ENCODE measurements around the gene MAN1A2. TPM values are rescaled to one million over a fixed set of nuclear protein-coding genes. Genes with fewer than 3 reads are reported as not detected.

MAN1A2 gene
- total and polyA plus RNA-seq, 11 donors: 5.1 to 36.5 (median 19.9) TPM

DNA sequence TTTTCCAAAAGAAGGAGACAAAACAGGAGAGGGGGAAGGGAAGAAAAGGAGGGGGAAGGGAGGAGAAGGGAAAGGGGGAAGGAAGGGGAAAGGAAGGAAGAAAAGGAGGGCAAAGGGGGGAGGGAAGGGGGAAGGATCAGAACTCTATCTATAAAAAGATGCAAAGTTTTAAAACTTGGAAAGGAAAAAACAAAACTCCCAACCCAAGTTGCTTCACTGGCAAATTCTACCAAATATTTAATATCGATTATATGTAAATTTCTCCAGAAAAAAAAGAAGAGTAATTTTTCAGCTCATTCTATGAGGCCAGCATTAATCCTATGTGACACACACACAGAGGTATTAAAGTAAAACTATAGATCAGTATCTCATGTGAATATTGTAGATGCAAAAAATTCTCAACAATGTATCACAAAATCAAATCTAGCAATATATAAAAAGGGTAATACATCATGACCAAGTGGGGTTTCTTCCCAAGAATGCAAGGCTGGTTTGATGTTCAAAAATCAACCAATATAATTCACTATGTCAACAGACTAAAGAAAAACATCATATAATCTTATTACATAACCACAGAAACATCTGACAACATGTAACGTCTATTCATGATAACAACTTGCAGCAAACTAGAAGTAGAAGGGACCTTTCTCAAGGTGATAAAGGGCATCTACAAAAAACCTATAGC lies 57.9 kb downstream of the MAN1A2 start:
- Histone ChIP-seq H3K4me1 (no peaks in the 10 kb centered on the region), H3K36me3 (peaks cover 0 to 21% (median 0%) of the 10 kb centered on the region in 9 donors), H3K4me3 (no peak overlapping the region), H3K27me3 (no peaks in the 10 kb centered on the region), H3K27ac (no peak overlapping the region), H3K9me3 (peaks cover 0 to 35% (median 10%) of the 10 kb centered on the region in 12 donors)
- TF ChIP-seq CTCF (IDR thresholded peaks at IDR 0.05) (no peak), POLR2A (IDR thresholded peaks at IDR 0.05) (no peak)
- DNase-seq (no peak), ATAC-seq (no peak)
- intact Hi-C loops (cut with DNase I): no loop called here
- WGBS, 4 donors: 87 to 97% (median 92%) methylated on average over 2 of the region's 2 CpGs

GRCh38 chr1:117427297-117427696 lies 60.0 kb downstream of the MAN1A2 start:
- intact Hi-C loops (cut with DNase I): no loop called here
- no peak for TF ChIP-seq CTCF (IDR thresholded peaks at IDR 0.05)
- Histone ChIP-seq H3K4me3 (no peak overlapping the region), H3K36me3 (peaks cover 0 to 21% (median 0%) of the 10 kb centered on the region in 9 donors), H3K27me3 (no peaks in the 10 kb centered on the region), H3K4me1 (no peaks in the 10 kb centered on the region), H3K9me3 (peaks cover 0 to 35% (median 10%) of the 10 kb centered on the region in 12 donors), H3K27ac (no peak overlapping the region)
- ATAC-seq (no peak), DNase-seq (no peak)

DNA sequence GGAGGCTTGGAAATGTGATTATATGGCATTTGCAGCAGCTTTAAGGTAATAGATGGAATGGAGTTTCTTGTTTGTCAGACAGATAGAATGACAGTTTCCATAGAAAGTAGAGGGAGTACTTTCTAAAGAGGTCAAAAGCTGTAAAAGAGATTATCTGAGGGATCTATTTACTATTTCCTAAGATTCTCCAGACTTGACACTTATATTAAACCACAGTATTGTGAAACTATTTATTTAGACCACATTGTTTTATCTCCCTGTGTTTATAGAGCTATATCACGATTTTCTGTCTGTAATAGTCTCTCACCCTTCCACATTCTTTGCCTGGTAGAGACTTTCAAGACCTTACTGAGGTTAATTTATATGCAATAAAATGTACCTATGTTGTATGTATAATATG lies 66.7 kb downstream of the MAN1A2 start:
- TF ChIP-seq POLR2A (IDR thresholded peaks at IDR 0.05) (no peak), CTCF (IDR thresholded peaks at IDR 0.05) (no peak)
- no peak for DNase-seq
- H3K27me3 ChIP-seq: no peaks in the 10 kb centered on the region
- no peaks in the 10 kb centered on the region for H3K36me3 ChIP-seq
- ATAC-seq: no peak
- intact Hi-C loops (cut with DNase I): no loop called here
- peaks cover 0 to 5% (median 0%) of the 10 kb centered on the region in 12 donors for H3K4me1 ChIP-seq
- 84 to 88% (median 87%) methylated on average over 1 of the region's 1 CpG for WGBS, 4 donors
- H3K27ac ChIP-seq: no peak overlapping the region
- no peaks in the 10 kb centered on the region for H3K9me3 ChIP-seq
- no peak overlapping the region for H3K4me3 ChIP-seq

GRCh38 chr1:117436513-117436912 lies 69.3 kb downstream of the MAN1A2 start:
- DNase-seq: no peak
- Histone ChIP-seq H3K27me3 (no peaks in the 10 kb centered on the region), H3K27ac (no peak overlapping the region), H3K4me3 (no peak overlapping the region), H3K9me3 (no peaks in the 10 kb centered on the region), H3K36me3 (no peaks in the 10 kb centered on the region), H3K4me1 (peaks cover 0 to 5% (median 0%) of the 10 kb centered on the region in 12 donors)
- ATAC-seq: no peak
- WGBS, 4 donors: 94 to 100% (median 100%) methylated on average over 1 of the region's 1 CpG
- TF ChIP-seq CTCF (IDR thresholded peaks at IDR 0.05) (no peak), POLR2A (IDR thresholded peaks at IDR 0.05) (no peak)
- intact Hi-C loops (cut with DNase I): no loop called here

Data from heart left ventricle (tissue), 16 donors.